ENCODE results near the gene KATNBL1.

KATNBL1 gene

DNA sequence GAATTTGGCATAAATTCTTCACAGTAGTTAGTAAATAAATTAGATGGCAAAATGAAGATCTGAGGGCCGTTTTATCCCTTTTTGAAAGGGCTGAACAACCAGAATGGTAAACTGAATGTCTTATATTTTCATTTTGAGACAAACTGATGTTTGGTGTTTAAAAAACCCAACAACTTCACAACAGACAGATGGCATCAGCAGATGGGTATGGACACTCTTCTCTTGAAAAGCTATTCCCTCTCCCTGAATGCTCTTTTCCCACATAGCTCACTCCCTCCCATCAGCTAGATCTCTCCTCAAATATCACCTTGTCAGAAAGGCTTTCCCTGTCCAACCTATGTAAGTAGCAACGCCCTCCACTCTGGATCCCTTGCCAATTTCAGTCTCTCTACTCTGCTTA lies 48.3 kb upstream of the KATNBL1 start:
- no peak for ATAC-seq
- TF ChIP-seq BACH2 (CRISPR knock-in tag; IDR thresholded peaks at IDR 0.05; ENCODE audit: borderline replicate concordance) (no peak), TOX (CRISPR knock-in tag; IDR thresholded peaks at IDR 0.05; ENCODE audit: borderline replicate concordance) (no peak), ARNTL (CRISPR knock-in tag; IDR thresholded peaks at IDR 0.05; ENCODE audit: borderline replicate concordance, low read depth) (no peak), CSDC2 (CRISPR knock-in tag; IDR thresholded peaks at IDR 0.05) (no peak), ZNF565 (CRISPR knock-in tag; conservative IDR thresholded peaks at IDR 0.05; ENCODE audit: low read depth) (no peak)
- TF ChIP-seq, protein P1, sequence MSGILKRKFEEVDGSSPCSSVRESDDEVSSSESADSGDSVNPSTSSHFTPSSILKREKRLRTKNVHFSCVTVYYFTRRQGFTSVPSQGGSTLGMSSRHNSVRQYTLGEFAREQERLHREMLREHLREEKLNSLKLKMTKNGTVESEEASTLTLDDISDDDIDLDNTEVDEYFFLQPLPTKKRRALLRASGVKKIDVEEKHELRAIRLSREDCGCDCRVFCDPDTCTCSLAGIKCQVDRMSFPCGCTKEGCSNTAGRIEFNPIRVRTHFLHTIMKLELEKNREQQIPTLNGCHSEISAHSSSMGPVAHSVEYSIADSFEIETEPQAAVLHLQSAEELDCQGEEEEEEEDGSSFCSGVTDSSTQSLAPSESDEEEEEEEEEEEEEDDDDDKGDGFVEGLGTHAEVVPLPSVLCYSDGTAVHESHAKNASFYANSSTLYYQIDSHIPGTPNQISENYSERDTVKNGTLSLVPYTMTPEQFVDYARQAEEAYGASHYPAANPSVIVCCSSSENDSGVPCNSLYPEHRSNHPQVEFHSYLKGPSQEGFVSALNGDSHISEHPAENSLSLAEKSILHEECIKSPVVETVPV (CRISPR knock-in tag; IDR thresholded peaks at IDR 0.05): no peak

DNA sequence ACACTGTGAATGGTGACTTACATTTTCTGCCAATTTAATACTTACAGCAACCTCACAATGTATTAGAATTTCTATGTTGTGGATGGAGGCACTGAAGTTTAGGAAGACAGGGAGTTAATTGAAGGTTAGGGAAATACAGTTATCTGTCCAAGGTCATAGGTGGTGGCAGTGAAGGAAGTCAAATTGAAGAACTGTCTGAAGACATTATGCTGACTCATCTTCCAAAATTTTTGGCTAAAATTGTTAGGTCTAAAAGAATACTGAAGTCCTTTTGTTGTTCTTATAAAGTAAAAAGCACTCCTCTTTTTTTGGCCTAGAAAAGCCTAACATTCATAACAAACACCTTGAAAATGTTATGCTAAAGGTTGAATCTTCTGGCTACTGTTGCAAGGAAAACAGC lies 42.6 kb upstream of the KATNBL1 start:
- no peak for ATAC-seq
- TF ChIP-seq, protein P2, sequence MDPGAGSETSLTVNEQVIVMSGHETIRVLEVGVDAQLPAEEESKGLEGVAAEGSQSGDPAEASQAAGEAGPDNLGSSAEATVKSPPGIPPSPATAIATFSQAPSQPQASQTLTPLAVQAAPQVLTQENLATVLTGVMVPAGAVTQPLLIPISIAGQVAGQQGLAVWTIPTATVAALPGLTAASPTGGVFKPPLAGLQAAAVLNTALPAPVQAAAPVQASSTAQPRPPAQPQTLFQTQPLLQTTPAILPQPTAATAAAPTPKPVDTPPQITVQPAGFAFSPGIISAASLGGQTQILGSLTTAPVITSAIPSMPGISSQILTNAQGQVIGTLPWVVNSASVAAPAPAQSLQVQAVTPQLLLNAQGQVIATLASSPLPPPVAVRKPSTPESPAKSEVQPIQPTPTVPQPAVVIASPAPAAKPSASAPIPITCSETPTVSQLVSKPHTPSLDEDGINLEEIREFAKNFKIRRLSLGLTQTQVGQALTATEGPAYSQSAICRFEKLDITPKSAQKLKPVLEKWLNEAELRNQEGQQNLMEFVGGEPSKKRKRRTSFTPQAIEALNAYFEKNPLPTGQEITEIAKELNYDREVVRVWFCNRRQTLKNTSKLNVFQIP (CRISPR knock-in tag; IDR thresholded peaks at IDR 0.05; ENCODE audit: borderline replicate concordance, low read depth): no peak
- TF ChIP-seq BACH2 (CRISPR knock-in tag; IDR thresholded peaks at IDR 0.05; ENCODE audit: borderline replicate concordance): no peak
- no peak for TF ChIP-seq ISL1 (CRISPR knock-in tag; IDR thresholded peaks at IDR 0.05)
- TF ChIP-seq, protein P1 (CRISPR knock-in tag; IDR thresholded peaks at IDR 0.05): no peak
- TF ChIP-seq ZFP3 (CRISPR knock-in tag; IDR thresholded peaks at IDR 0.05): no peak
- no peak for TF ChIP-seq CSDC2 (CRISPR knock-in tag; IDR thresholded peaks at IDR 0.05)
- TF ChIP-seq TOX (CRISPR knock-in tag; IDR thresholded peaks at IDR 0.05; ENCODE audit: borderline replicate concordance): no peak
- no peak for TF ChIP-seq PPARA (CRISPR knock-in tag; IDR thresholded peaks at IDR 0.05; ENCODE audit: borderline replicate concordance)
- TF ChIP-seq OSR1 (CRISPR knock-in tag; IDR thresholded peaks at IDR 0.05): no peak
- TF ChIP-seq ZFP30 (CRISPR knock-in tag; IDR thresholded peaks at IDR 0.05): no peak
- TF ChIP-seq, protein P3, sequence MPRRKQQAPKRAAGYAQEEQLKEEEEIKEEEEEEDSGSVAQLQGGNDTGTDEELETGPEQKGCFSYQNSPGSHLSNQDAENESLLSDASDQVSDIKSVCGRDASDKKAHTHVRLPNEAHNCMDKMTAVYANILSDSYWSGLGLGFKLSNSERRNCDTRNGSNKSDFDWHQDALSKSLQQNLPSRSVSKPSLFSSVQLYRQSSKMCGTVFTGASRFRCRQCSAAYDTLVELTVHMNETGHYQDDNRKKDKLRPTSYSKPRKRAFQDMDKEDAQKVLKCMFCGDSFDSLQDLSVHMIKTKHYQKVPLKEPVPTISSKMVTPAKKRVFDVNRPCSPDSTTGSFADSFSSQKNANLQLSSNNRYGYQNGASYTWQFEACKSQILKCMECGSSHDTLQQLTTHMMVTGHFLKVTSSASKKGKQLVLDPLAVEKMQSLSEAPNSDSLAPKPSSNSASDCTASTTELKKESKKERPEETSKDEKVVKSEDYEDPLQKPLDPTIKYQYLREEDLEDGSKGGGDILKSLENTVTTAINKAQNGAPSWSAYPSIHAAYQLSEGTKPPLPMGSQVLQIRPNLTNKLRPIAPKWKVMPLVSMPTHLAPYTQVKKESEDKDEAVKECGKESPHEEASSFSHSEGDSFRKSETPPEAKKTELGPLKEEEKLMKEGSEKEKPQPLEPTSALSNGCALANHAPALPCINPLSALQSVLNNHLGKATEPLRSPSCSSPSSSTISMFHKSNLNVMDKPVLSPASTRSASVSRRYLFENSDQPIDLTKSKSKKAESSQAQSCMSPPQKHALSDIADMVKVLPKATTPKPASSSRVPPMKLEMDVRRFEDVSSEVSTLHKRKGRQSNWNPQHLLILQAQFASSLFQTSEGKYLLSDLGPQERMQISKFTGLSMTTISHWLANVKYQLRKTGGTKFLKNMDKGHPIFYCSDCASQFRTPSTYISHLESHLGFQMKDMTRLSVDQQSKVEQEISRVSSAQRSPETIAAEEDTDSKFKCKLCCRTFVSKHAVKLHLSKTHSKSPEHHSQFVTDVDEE (CRISPR knock-in tag; IDR thresholded peaks at IDR 0.05): no peak
- no peak for TF ChIP-seq RARB (CRISPR knock-in tag; IDR thresholded peaks at IDR 0.05)
- no peak for TF ChIP-seq ARNTL (CRISPR knock-in tag; IDR thresholded peaks at IDR 0.05; ENCODE audit: borderline replicate concordance, low read depth)

DNA sequence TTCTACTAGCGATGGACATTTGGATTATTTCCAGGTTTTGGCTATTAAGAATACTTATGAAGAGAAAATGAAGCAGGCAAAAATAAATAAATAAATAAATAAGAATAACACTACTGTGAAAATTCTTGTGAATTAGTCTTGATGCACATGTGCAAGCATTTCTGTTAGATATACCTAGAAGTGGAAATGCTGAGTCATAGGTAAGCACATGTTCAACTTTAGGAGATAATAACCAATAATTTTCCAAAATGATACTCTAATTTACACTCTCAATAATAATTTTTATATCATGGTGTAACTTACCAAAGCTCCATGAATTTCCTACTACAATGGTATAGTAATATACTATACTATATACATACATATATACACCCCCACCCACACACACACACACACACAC lies 38.3 kb upstream of the KATNBL1 start:
- TF ChIP-seq, protein P3 (CRISPR knock-in tag; IDR thresholded peaks at IDR 0.05): no peak
- TF ChIP-seq TCF4 (CRISPR knock-in tag; IDR thresholded peaks at IDR 0.05; ENCODE audit: borderline replicate concordance) (no peak), SNAI2 (CRISPR knock-in tag; IDR thresholded peaks at IDR 0.05) (no peak), ESRRG (CRISPR knock-in tag; IDR thresholded peaks at IDR 0.05) (no peak)
- no peak for ATAC-seq
